OCI-LY3 (cell line): ENCODE data around the gene LCA5L.

ENCODE experiments used
- H2AFZ ChIP-seq: fragments of 200-600, 300-600 bp; shearing (Covaris generic); 2 replicates; pipeline ENCODE4 v1.6.0; 2014; ENCODE audit warnings: antibody characterized with exemption, low read depth, low read length
- H3K27ac ChIP-seq: fragments of 200-600, 300-600 bp; sonication (generic); 2 replicates; pipeline ENCODE4 v1.5.1; 2014; ENCODE audit warnings: mild to moderate bottlenecking, low read length, moderate library complexity, mixed read lengths
- H3K27me3 ChIP-seq: fragments of 200-600, 300-600 bp; sonication (generic); 2 replicates; pipeline ENCODE4 v1.6.1; 2014; ENCODE audit warnings: low read depth, low read length, mixed read lengths
- H3K36me3 ChIP-seq: fragments of 200-600, 300-600 bp; sonication (generic); replicated peaks from 2 replicates; pipeline ENCODE3; 2014; ENCODE audit warnings: low read depth, low read length, mixed read lengths
- H3K4me1 ChIP-seq: fragments of 300-600, 200-600 bp; sonication (generic); 2 replicates; pipeline ENCODE4 v1.6.1; 2014; ENCODE audit warnings: low read length, mixed read lengths
- H3K4me2 ChIP-seq: fragments of 200-600, 300-600 bp; sonication (generic); 2 replicates; pipeline ENCODE4 v1.6.1; 2014; ENCODE audit warnings: low read length, mixed read lengths
- H3K4me3 ChIP-seq: fragments of 300-600, 200-600 bp; sonication (generic); 2 replicates; pipeline ENCODE4 v1.5.1; 2014; ENCODE audit warnings: antibody characterized with exemption, mild to moderate bottlenecking, low read length, moderate library complexity
- H3K79me2 ChIP-seq: fragments of 300-600, 200-600 bp; shearing (Covaris generic); 2 replicates; pipeline ENCODE4 v1.6.1; 2014; ENCODE audit warnings: mild to moderate bottlenecking, low read length, mixed read lengths
- H3K9ac ChIP-seq: fragments of 300-600, 200-600 bp; shearing (Covaris generic); 2 replicates; pipeline ENCODE4 v1.6.0; 2014; ENCODE audit warnings: mild to moderate bottlenecking, low read length, moderate library complexity
- H3K9me3 ChIP-seq: fragments of 200-600, 300-600 bp; shearing (Covaris generic); 2 replicates; pipeline ENCODE4 v1.6.1; 2014; ENCODE audit warnings: low read length, mixed read lengths; ENCODE audit not compliant: insufficient read depth
- H4K20me1 ChIP-seq: fragments of 200-600, 300-600 bp; sonication (generic); 2 replicates; pipeline ENCODE4 v1.6.1; 2016; ENCODE audit warnings: low read length, mixed read lengths; ENCODE audit not compliant: insufficient read depth
- CTCF ChIP-seq: fragments of 200-600, 300-600 bp; sonication (generic); IDR thresholded peaks from 2 replicates; pipeline ENCODE4 v1.5.1; 2014; ENCODE audit warnings: antibody characterized with exemption, low read length, low read depth
- EZH2phosphoT487 ChIP-seq: fragments of 200-600 bp; shearing (Covaris generic); IDR thresholded peaks from 2 replicates; pipeline ENCODE4 v1.6.1; 2018; ENCODE audit warnings: antibody characterized with exemption, mixed run types, low read depth

LCA5L gene

GRCh38 chr21:39430954-39431353 is 14.6 kb downstream of the LCA5L start:
- Histone ChIP-seq H3K4me3 (no peak overlapping the region), H3K4me1 (no peaks in the 10 kb centered on the region), H3K27me3 (no peaks in the 10 kb centered on the region), H3K79me2 (no peaks in the 10 kb centered on the region), H3K9me3 (no peaks in the 10 kb centered on the region), H2AFZ (no peak overlapping the region), H3K9ac (no peak overlapping the region), H3K4me2 (no peak overlapping the region), H3K36me3 (no peaks in the 10 kb centered on the region), H3K27ac (no peak overlapping the region), H4K20me1 (no peaks in the 10 kb centered on the region)
- TF ChIP-seq EZH2phosphoT487 (no peak), CTCF (no peak)

- no peaks in the 10 kb centered on the region for H3K36me3 ChIP-seq
- H3K4me3 ChIP-seq, result no peak overlapping the region
- no peak overlapping the region for H3K9ac ChIP-seq
- no peaks in the 10 kb centered on the region for H4K20me1 ChIP-seq
- TF ChIP-seq CTCF, result no peak
- no peak for TF ChIP-seq EZH2phosphoT487
- H3K4me1 ChIP-seq, result no peaks in the 10 kb centered on the region
- H3K4me2 ChIP-seq, result no peak overlapping the region
- H3K27me3 ChIP-seq, result no peaks in the 10 kb centered on the region
- H2AFZ ChIP-seq, result no peak overlapping the region
- H3K27ac ChIP-seq, result no peak overlapping the region
- no peaks in the 10 kb centered on the region for H3K79me2 ChIP-seq
- no peaks in the 10 kb centered on the region for H3K9me3 ChIP-seq
These were observed 15.1 kb downstream of the LCA5L start for GRCh38 chr21:39430457-39430856.

- no peaks in the 10 kb centered on the region for H3K79me2 ChIP-seq
- no peak overlapping the region for H2AFZ ChIP-seq
- no peaks in the 10 kb centered on the region for H3K27me3 ChIP-seq
- H3K9me3 ChIP-seq, result no peaks in the 10 kb centered on the region
- H4K20me1 ChIP-seq, result no peaks in the 10 kb centered on the region
- no peak overlapping the region for H3K27ac ChIP-seq
- H3K4me3 ChIP-seq, result no peak overlapping the region
- no peaks in the 10 kb centered on the region for H3K36me3 ChIP-seq
- no peaks in the 10 kb centered on the region for H3K4me1 ChIP-seq
- TF ChIP-seq CTCF (no peak), EZH2phosphoT487 (no peak)
- H3K4me2 ChIP-seq, result no peak overlapping the region
- H3K9ac ChIP-seq, result no peak overlapping the region
These were observed 15.6 kb downstream of the LCA5L start for GRCh38 chr21:39430016-39430415.

- Histone ChIP-seq H3K9ac (no peak overlapping the region), H3K4me3 (no peak overlapping the region), H3K9me3 (no peaks in the 10 kb centered on the region), H3K4me1 (no peaks in the 10 kb centered on the region), H4K20me1 (no peaks in the 10 kb centered on the region), H3K4me2 (no peak overlapping the region), H3K79me2 (no peaks in the 10 kb centered on the region), H3K27me3 (no peaks in the 10 kb centered on the region), H2AFZ (no peak overlapping the region), H3K27ac (no peak overlapping the region), H3K36me3 (no peaks in the 10 kb centered on the region)
- TF ChIP-seq CTCF, result no peak
- no peak for TF ChIP-seq EZH2phosphoT487
These were observed 16.1 kb downstream of the LCA5L start for GRCh38 chr21:39429445-39429844.
